NCI-H2227 treated with DMSO at 0.1 percent for 48 hours (cell line): Measurements from ENCODE around the gene MAP7D1.

Source experiments
- DNase-seq: peaks from one replicate; lab custom pipeline; 2025; lab: John Stamatoyannopoulos, UW

Gene MAP7D1

GRCh38 chr1:36155408-36156328 lies at the start of gene MAP7D1:
Gene MAP7D1 (plus strand): TSS chr1:36156160. CDS start chr1:36156418, 258 bp downstream.
- peak; percentile 71 for DNase-seq

GRCh38 chr1:36106269-36106668 lies 49.7 kb upstream of the MAP7D1 start:
- DNase-seq = no peak

GRCh38 chr1:36107394-36107793 lies 48.6 kb upstream of the MAP7D1 start:
- no peak for DNase-seq

GRCh38 chr1:36108314-36108713 lies 47.6 kb upstream of the MAP7D1 start:
- no peak for DNase-seq

- no peak for DNase-seq
Measured at GRCh38 chr1:36109041-36109679, 46.8 kb upstream of the MAP7D1 start.

GRCh38 chr1:36111151-36111550 lies 44.8 kb upstream of the MAP7D1 start:
- no peak for DNase-seq

GRCh38 chr1:36112823-36113222 lies 43.1 kb upstream of the MAP7D1 start:
- DNase-seq = no peak

GRCh38 chr1:36114371-36114770 lies 41.6 kb upstream of the MAP7D1 start:
- no peak for DNase-seq

- DNase-seq = no peak
Measured at GRCh38 chr1:36115200-36115669, 40.7 kb upstream of the MAP7D1 start.

- no peak for DNase-seq
Measured at GRCh38 chr1:36115931-36116330, 40.0 kb upstream of the MAP7D1 start.

GRCh38 chr1:36116901-36117300 lies 39.1 kb upstream of the MAP7D1 start:
- DNase-seq = no peak

- DNase-seq = no peak
Measured at GRCh38 chr1:36118447-36119204, 37.3 kb upstream of the MAP7D1 start.

GRCh38 chr1:36119456-36119855 lies 36.5 kb upstream of the MAP7D1 start:
- DNase-seq = no peak

- DNase-seq = peak; percentile 12
Measured at GRCh38 chr1:36122062-36123030, 33.6 kb upstream of the MAP7D1 start.

GRCh38 chr1:36123356-36123755 lies 32.6 kb upstream of the MAP7D1 start:
- no peak for DNase-seq

GRCh38 chr1:36124404-36125128 lies 31.4 kb upstream of the MAP7D1 start:
- DNase-seq = no peak

- no peak for DNase-seq
Measured at GRCh38 chr1:36125129-36125991, 30.6 kb upstream of the MAP7D1 start, which contains the start of gene COL8A2. Gene COL8A2 (minus strand): TSS chr1:36125222. CDS start chr1:36100242, 24,980 bp downstream.

- no peak for DNase-seq
Measured at GRCh38 chr1:36126005-36126716, 29.8 kb upstream of the MAP7D1 start.
